Tibial nerve (tissue), 4 donors: Measurements from ENCODE around the gene S100A5. TPM values are rescaled to one million over a fixed set of nuclear protein-coding genes. Genes with fewer than 3 reads are reported as not detected.

Source experiments
- DNase-seq, 2 donors: peaks; one replicate each; pipeline ENCODE4 v3.0.0-alpha.2; 2019; ENCODE audit warnings: low spot score in 2 of 2
- H3K27ac ChIP-seq, 4 donors: fragments of 200-600 bp; sonication (generic) in 3 of 4; one replicate each; pipeline ENCODE4 v1.5.1; 2017 to 2019; ENCODE audit warnings: mild to moderate bottlenecking in 1 of 4
- H3K27me3 ChIP-seq, 2 donors: fragments of 200-600 bp; sonication (generic) in 1 of 2; one replicate each; pipeline versions ENCODE4 v1.5.1 to v1.6.0; 2017 to 2019
- H3K36me3 ChIP-seq, 3 donors: fragments of 200-600 bp; sonication (generic); one replicate each; pipeline ENCODE4 v1.5.1; 2018 to 2019
- H3K4me1 ChIP-seq, 4 donors: fragments of 200-600 bp; sonication (generic) in 3 of 4; one replicate each; pipeline ENCODE4 v1.5.1; 2017 to 2019
- H3K4me3 ChIP-seq, 4 donors: fragments of 200-600 bp; sonication (generic) in 3 of 4; one replicate each; pipeline ENCODE4 v1.5.1; 2017 to 2019; ENCODE audit warnings: mild to moderate bottlenecking in 1 of 4, moderate library complexity in 1 of 4
- H3K9me3 ChIP-seq, 4 donors: fragments of 200-600 bp; sonication (generic) in 3 of 4; one replicate each; pipeline ENCODE4 v1.5.1; 2017 to 2019
- CTCF ChIP-seq, 5 experiments: fragments of 200-600 bp in 3 of 5; fragments of 450-650 bp in 2 of 5; sonication (generic) in 3 of 5; IDR thresholded peaks; one replicate each; pipeline ENCODE4 v1.5.1; 2016 to 2019; ENCODE audit warnings: antibody characterized with exemption in 5 of 5, mild to moderate bottlenecking in 3 of 5, moderate library complexity in 2 of 5
- EP300 ChIP-seq, 2 donors: sonication (generic); formaldehyde crosslinking; IDR thresholded peaks; one replicate each; pipeline ENCODE4 v1.6.1; 2017; ENCODE audit warnings: antibody characterized with exemption in 2 of 2, mild to moderate bottlenecking in 1 of 2
- POLR2A ChIP-seq, 2 donors: fragments of 450-650 bp; IDR thresholded peaks; one replicate each; pipeline ENCODE4 v1.6.1; 2017; ENCODE audit warnings: antibody characterized with exemption in 2 of 2, mild to moderate bottlenecking in 2 of 2, moderate library complexity in 2 of 2
- whole genome bisulfite sequencing, 2 donors: methylation state at CpG; one replicate each; pipeline ENCODE4 v1.1.5; 2018; 5-methylcytosine and 5-hydroxymethylcytosine counted together
- total RNA-seq, 4 donors: library from RNA; depleted of rRNA; stranded (reverse); fragments of >200 nt; gene quantifications; one replicate each; pipeline ENCODE4 v1.1.0, GENCODE V29; 2016

S100A5 gene
- total RNA-seq, 4 donors from 2014 or later = not detected

- peak overlapping the region; percentile 96 to 100 (median 98) for H3K27ac ChIP-seq
These were observed 8.6 kb downstream of the S100A5 start for GRCh38 chr1:153532181-153532580.

GRCh38 chr1:153531638-153532037 is 9.1 kb downstream of the S100A5 start:
- Histone ChIP-seq H3K4me1 (peaks cover 0 to 56% (median 24%) of the 10 kb centered on the region in 4 donors), H3K36me3 (peaks cover 0 to 7% (median 0%) of the 10 kb centered on the region in 3 donors), H3K4me3 (no peak overlapping the region), H3K27ac (peak overlapping the region in 3 of 4 donors; percentile 96 to 99 (median 97)), H3K9me3 (no peaks in the 10 kb centered on the region), H3K27me3 (no peaks in the 10 kb centered on the region)
- no peak for DNase-seq
- TF ChIP-seq CTCF (IDR thresholded peaks at IDR 0.05) (no peak), POLR2A (IDR thresholded peaks at IDR 0.05) (no peak), EP300 (IDR thresholded peaks at IDR 0.05) (no peak)
- WGBS, 2 donors = 82 to 85% methylated on average over 3 of the region's 3 CpGs

More at GRCh38 chr1:153532181-153532580, 8.6 kb downstream of the S100A5 start:
- Histone ChIP-seq H3K36me3 (peaks cover 0 to 7% (median 0%) of the 10 kb centered on the region in 3 donors), H3K4me3 (no peak overlapping the region), H3K9me3 (no peaks in the 10 kb centered on the region), H3K4me1 (peaks cover 0 to 60% (median 27%) of the 10 kb centered on the region in 4 donors), H3K27me3 (no peaks in the 10 kb centered on the region)
- 52 to 54% methylated on average over 2 of the region's 2 CpGs for WGBS, 2 donors
- no peak for DNase-seq
- TF ChIP-seq CTCF (IDR thresholded peaks at IDR 0.05) (no peak), POLR2A (IDR thresholded peaks at IDR 0.05) (no peak), EP300 (IDR thresholded peaks at IDR 0.05) (no peak)

- H3K4me1 ChIP-seq = peaks cover 0 to 42% (median 8%) of the 10 kb centered on the region in 4 donors
- DNase-seq = no peak
- H3K4me3 ChIP-seq = no peak overlapping the region
- TF ChIP-seq POLR2A (IDR thresholded peaks at IDR 0.05) (no peak), EP300 (IDR thresholded peaks at IDR 0.05) (no peak)
- H3K27ac ChIP-seq = no peak overlapping the region
- no peaks in the 10 kb centered on the region for H3K27me3 ChIP-seq
- 78 to 91% methylated on average over 5 of the region's 5 CpGs for WGBS, 2 donors
- no peaks in the 10 kb centered on the region for H3K9me3 ChIP-seq
- peaks cover 0 to 7% (median 0%) of the 10 kb centered on the region in 3 donors for H3K36me3 ChIP-seq
These were observed 13.1 kb downstream of the S100A5 start for GRCh38 chr1:153527683-153528040.

- no peaks in the 10 kb centered on the region for H3K9me3 ChIP-seq
- DNase-seq = no peak
- H3K27me3 ChIP-seq = no peaks in the 10 kb centered on the region
- H3K4me1 ChIP-seq = peaks cover 0 to 37% (median 5%) of the 10 kb centered on the region in 4 donors
- 85 to 88% methylated on average over 8 of the region's 8 CpGs for WGBS, 2 donors
- peaks cover 0 to 7% (median 0%) of the 10 kb centered on the region in 3 donors for H3K36me3 ChIP-seq
- H3K4me3 ChIP-seq = no peak overlapping the region
- no peak overlapping the region for H3K27ac ChIP-seq
- TF ChIP-seq CTCF (IDR thresholded peaks at IDR 0.05) = no peak
- TF ChIP-seq POLR2A (IDR thresholded peaks at IDR 0.05) = no peak
- no peak for TF ChIP-seq EP300 (IDR thresholded peaks at IDR 0.05)
These were observed 13.6 kb downstream of the S100A5 start for GRCh38 chr1:153527023-153527682.

GRCh38 chr1:153526132-153526543 is 14.6 kb downstream of the S100A5 start:
- peaks cover 0 to 27% (median 0%) of the 10 kb centered on the region in 4 donors for H3K4me1 ChIP-seq
- DNase-seq = no peak
- TF ChIP-seq POLR2A (IDR thresholded peaks at IDR 0.05) (no peak), EP300 (IDR thresholded peaks at IDR 0.05) (no peak), CTCF (IDR thresholded peaks at IDR 0.05) (no peak)
- WGBS, 2 donors = 55 to 59% methylated on average over 8 of the region's 8 CpGs
- H3K9me3 ChIP-seq = no peaks in the 10 kb centered on the region
- H3K27me3 ChIP-seq = no peaks in the 10 kb centered on the region
- peaks cover 0 to 11% (median 0%) of the 10 kb centered on the region in 3 donors for H3K36me3 ChIP-seq
- no peak overlapping the region for H3K4me3 ChIP-seq
- no peak overlapping the region for H3K27ac ChIP-seq
